ENCODE data around the gene VPS9D1. TPM values are rescaled to one million over a fixed set of nuclear protein-coding genes. Genes with fewer than 3 reads are reported as not detected.
"Not testable (repeated sequence)": the region's sequence is repeated elsewhere in the genome, so short reads cannot be mapped to it uniquely, and the experiment has no call there.

The VPS9D1 gene
- polyA plus RNA-seq, 1 experiment: 15.6 TPM

GRCh38 chr16:89697161-89697615 lies 23.5 kb downstream of the VPS9D1 start:
- POLR2A ChIA-PET: no interaction called here
- H3K27me3 ChIP-seq (ENCODE audit: control insufficient read depth, insufficient read depth, low read length): no peaks in the 10 kb centered on the region
- H3K36me3 ChIP-seq (ENCODE audit: control insufficient read depth, insufficient read depth, low read length): peaks cover 33% of the 10 kb centered on the region
- DNase-seq (ENCODE audit: low read depth): no peak
- TF ChIP-seq CTCF (IDR thresholded peaks at IDR 0.05; ENCODE audit: insufficient read depth, low read depth, low read length): no peak
- H3K4me3 ChIP-seq (ENCODE audit: low read depth, low read length): no peak overlapping the region
- CTCF ChIA-PET: interaction anchor here (5.9 kb wide), 1 partner anchor 165 kb away, joined by 74 read pairs; no protein-coding TSS in a partner anchor

- no peak for TF ChIP-seq CTCF (IDR thresholded peaks at IDR 0.05; ENCODE audit: insufficient read depth, low read depth, low read length)
- POLR2A ChIA-PET: no interaction called here
- CTCF ChIA-PET: interaction anchor here (5.9 kb wide), 1 partner anchor 165 kb away, joined by 74 read pairs; no protein-coding TSS in a partner anchor
- no peaks in the 10 kb centered on the region for H3K27me3 ChIP-seq (ENCODE audit: control insufficient read depth, insufficient read depth, low read length)
- DNase-seq (ENCODE audit: low read depth): no peak
- H3K4me3 ChIP-seq (ENCODE audit: low read depth, low read length): no peak overlapping the region
- peaks cover 38% of the 10 kb centered on the region for H3K36me3 ChIP-seq (ENCODE audit: control insufficient read depth, insufficient read depth, low read length)
Measured at GRCh38 chr16:89696670-89697128, 24.0 kb downstream of the VPS9D1 start.

GRCh38 chr16:89695875-89696669 lies 24.6 kb downstream of the VPS9D1 start:
- peaks cover 43% of the 10 kb centered on the region for H3K36me3 ChIP-seq (ENCODE audit: control insufficient read depth, insufficient read depth, low read length)
- no peaks in the 10 kb centered on the region for H3K27me3 ChIP-seq (ENCODE audit: control insufficient read depth, insufficient read depth, low read length)
- no peak for DNase-seq (ENCODE audit: low read depth)
- ChIA-PET POLR2A (no interaction called here), CTCF (interaction anchor here (5.9 kb wide), 1 partner anchor 166 kb away, joined by 74 read pairs; no protein-coding TSS in a partner anchor)
- no peak for TF ChIP-seq CTCF (IDR thresholded peaks at IDR 0.05; ENCODE audit: insufficient read depth, low read depth, low read length)
- no peak overlapping the region for H3K4me3 ChIP-seq (ENCODE audit: low read depth, low read length)

- no peak for DNase-seq (ENCODE audit: low read depth)
- TF ChIP-seq CTCF (IDR thresholded peaks at IDR 0.05; ENCODE audit: insufficient read depth, low read depth, low read length): no peak
- Histone ChIP-seq H3K4me3 (ENCODE audit: low read depth, low read length) (no peak overlapping the region), H3K27me3 (ENCODE audit: control insufficient read depth, insufficient read depth, low read length) (no peaks in the 10 kb centered on the region), H3K36me3 (ENCODE audit: control insufficient read depth, insufficient read depth, low read length) (peaks cover 46% of the 10 kb centered on the region)
- ChIA-PET CTCF (no interaction called here), POLR2A (no interaction called here)
Measured at GRCh38 chr16:89695086-89695874, 25.4 kb downstream of the VPS9D1 start.

GRCh38 chr16:89694784-89695085 lies 26.0 kb downstream of the VPS9D1 start:
- H3K27me3 ChIP-seq (ENCODE audit: control insufficient read depth, insufficient read depth, low read length); DNase-seq (ENCODE audit: low read depth); H3K4me3 ChIP-seq (ENCODE audit: low read depth, low read length); POLR2A ChIA-PET; CTCF ChIA-PET: not testable (repeated sequence)
- peaks cover 46% of the 10 kb centered on the region for H3K36me3 ChIP-seq (ENCODE audit: control insufficient read depth, insufficient read depth, low read length)

All from BJ (cell line).